Progenitor cell of endocrine pancreas (in vitro differentiated cells): ENCODE results near the gene TRMO. TPM values are rescaled to one million over a fixed set of nuclear protein-coding genes. Genes with fewer than 3 reads are reported as not detected.

Experiments
- DNase-seq: peaks from one replicate; pipeline ENCODE4 v3.0.0; 2021; ENCODE audit warnings: low spot score; ENCODE audit not compliant: unreplicated experiment
- H3K27ac Mint-ChIP-seq: 2 replicates; pipeline ENCODE4 v1.8.0; 2021; ENCODE audit warnings: mild to moderate bottlenecking, moderate library complexity, mixed read lengths
- H3K27me3 Mint-ChIP-seq: 2 replicates; pipeline ENCODE4 v1.8.0; 2021; ENCODE audit warnings: mixed read lengths
- H3K36me3 Mint-ChIP-seq: 2 replicates; pipeline ENCODE4 v1.8.0; 2022; ENCODE audit warnings: mixed read lengths; ENCODE audit not compliant: insufficient read depth
- H3K4me1 Mint-ChIP-seq: 2 replicates; pipeline ENCODE4 v1.8.0; 2021; ENCODE audit warnings: low read depth, mixed read lengths
- H3K4me3 Mint-ChIP-seq: 2 replicates; pipeline ENCODE4 v1.8.0; 2021; ENCODE audit warnings: low read depth, mild to moderate bottlenecking, moderate library complexity, mixed read lengths
- H3K9me3 Mint-ChIP-seq: 2 replicates; pipeline ENCODE4 v1.8.0; 2021; ENCODE audit warnings: low read depth, mixed read lengths
- CTCF ChIP-seq: fragments of 200-600 bp; sonication (generic); IDR thresholded peaks from one replicate; pipeline ENCODE4 v1.5.0; 2021; ENCODE audit warnings: antibody characterized with exemption, mild to moderate bottlenecking; ENCODE audit not compliant: unreplicated experiment
- total RNA-seq: library from RNA; stranded (reverse); gene quantifications from 2 replicates; pipeline ENCODE4 v1.2.1, GENCODE V29; 2021

TRMO gene
- total RNA-seq, 1 donor from 2014 or later: 14.2 TPM

- no peak overlapping the region for H3K4me3 Mint-ChIP-seq
- no peaks in the 10 kb centered on the region for H3K36me3 Mint-ChIP-seq
- peaks cover 83% of the 10 kb centered on the region for H3K27me3 Mint-ChIP-seq
- no peaks in the 10 kb centered on the region for H3K9me3 Mint-ChIP-seq
- H3K4me1 Mint-ChIP-seq: no peaks in the 10 kb centered on the region
- no peak overlapping the region for H3K27ac Mint-ChIP-seq
- no peak for DNase-seq
- no peak for TF ChIP-seq CTCF
These were observed 14.7 kb upstream of the TRMO start for GRCh38 chr9:97936998-97937397.

GRCh38 chr9:97935276-97935675 is 13.0 kb upstream of the TRMO start:
- TF ChIP-seq CTCF: no peak
- no peak overlapping the region for H3K4me3 Mint-ChIP-seq
- H3K27ac Mint-ChIP-seq: no peak overlapping the region
- H3K4me1 Mint-ChIP-seq: no peaks in the 10 kb centered on the region
- H3K27me3 Mint-ChIP-seq: peaks cover 85% of the 10 kb centered on the region
- no peaks in the 10 kb centered on the region for H3K9me3 Mint-ChIP-seq
- no peak for DNase-seq
- no peaks in the 10 kb centered on the region for H3K36me3 Mint-ChIP-seq

- no peaks in the 10 kb centered on the region for H3K9me3 Mint-ChIP-seq
- no peak for TF ChIP-seq CTCF
- DNase-seq: no peak
These were observed 12.2 kb upstream of the TRMO start for GRCh38 chr9:97934321-97935115.

GRCh38 chr9:97933297-97933998 is 11.1 kb upstream of the TRMO start:
- Mint-ChIP-seq H3K9me3 (no peaks in the 10 kb centered on the region), H3K36me3 (no peaks in the 10 kb centered on the region), H3K27ac (no peak overlapping the region), H3K27me3 (peaks cover 87% of the 10 kb centered on the region), H3K4me3 (no peak overlapping the region), H3K4me1 (no peaks in the 10 kb centered on the region)
- TF ChIP-seq CTCF: no peak
- no peak for DNase-seq

More at GRCh38 chr9:97934321-97935115, 12.2 kb upstream of the TRMO start:
- Mint-ChIP-seq H3K27me3 (peaks cover 87% of the 10 kb centered on the region), H3K4me3 (no peak overlapping the region), H3K27ac (no peak overlapping the region), H3K36me3 (no peaks in the 10 kb centered on the region), H3K4me1 (no peaks in the 10 kb centered on the region)

GRCh38 chr9:97930972-97931371 is 8.7 kb upstream of the TRMO start:
- H3K9me3 Mint-ChIP-seq: no peaks in the 10 kb centered on the region
- no peaks in the 10 kb centered on the region for H3K36me3 Mint-ChIP-seq
- H3K4me3 Mint-ChIP-seq: no peak overlapping the region
- H3K27me3 Mint-ChIP-seq: peaks cover 78% of the 10 kb centered on the region
- TF ChIP-seq CTCF: no peak
- H3K27ac Mint-ChIP-seq: no peak overlapping the region
- no peak for DNase-seq
- H3K4me1 Mint-ChIP-seq: no peaks in the 10 kb centered on the region
